ENCODE results near the gene EXOC4. TPM values are rescaled to one million over a fixed set of nuclear protein-coding genes. Genes with fewer than 3 reads are reported as not detected.

EXOC4 gene
- total and polyA plus RNA-seq, 2 of the 13 experiments (the other 11 are each of a cell fraction or from before 2014, with no cell fraction given) = 22.5 to 39.0 TPM

DNA sequence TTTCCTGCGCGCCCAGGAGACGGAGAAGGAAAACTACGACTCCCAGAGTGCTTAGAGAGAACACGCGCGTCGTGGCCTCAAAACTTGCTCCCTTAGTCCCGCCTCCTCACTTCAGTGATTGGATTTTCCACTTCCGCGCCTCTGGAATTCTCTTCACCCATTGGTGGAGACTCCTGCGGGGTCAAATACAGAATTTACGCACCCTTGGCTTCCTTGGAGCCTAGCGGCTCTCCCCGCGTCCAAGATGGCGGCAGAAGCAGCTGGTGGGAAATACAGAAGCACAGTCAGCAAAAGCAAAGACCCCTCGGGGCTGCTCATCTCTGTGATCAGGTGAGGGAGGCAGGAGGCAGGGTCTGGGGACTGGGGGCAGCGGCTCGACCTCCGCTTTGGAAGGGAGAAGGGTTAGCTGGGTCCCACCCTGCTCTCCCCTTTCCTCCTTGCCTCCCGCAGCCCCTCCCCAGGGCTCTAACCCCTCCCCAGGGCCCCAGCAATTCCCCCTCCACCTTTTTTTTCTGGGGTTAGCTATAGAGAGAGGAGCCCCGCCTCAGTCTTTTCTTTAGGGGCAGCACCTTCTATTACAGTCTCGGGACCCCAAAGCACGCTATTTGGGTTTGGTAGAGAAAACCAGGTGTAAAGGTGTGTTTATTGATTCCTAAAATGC, at the start of gene EXOC4 (continued):
- TF ChIP-seq, protein P1, sequence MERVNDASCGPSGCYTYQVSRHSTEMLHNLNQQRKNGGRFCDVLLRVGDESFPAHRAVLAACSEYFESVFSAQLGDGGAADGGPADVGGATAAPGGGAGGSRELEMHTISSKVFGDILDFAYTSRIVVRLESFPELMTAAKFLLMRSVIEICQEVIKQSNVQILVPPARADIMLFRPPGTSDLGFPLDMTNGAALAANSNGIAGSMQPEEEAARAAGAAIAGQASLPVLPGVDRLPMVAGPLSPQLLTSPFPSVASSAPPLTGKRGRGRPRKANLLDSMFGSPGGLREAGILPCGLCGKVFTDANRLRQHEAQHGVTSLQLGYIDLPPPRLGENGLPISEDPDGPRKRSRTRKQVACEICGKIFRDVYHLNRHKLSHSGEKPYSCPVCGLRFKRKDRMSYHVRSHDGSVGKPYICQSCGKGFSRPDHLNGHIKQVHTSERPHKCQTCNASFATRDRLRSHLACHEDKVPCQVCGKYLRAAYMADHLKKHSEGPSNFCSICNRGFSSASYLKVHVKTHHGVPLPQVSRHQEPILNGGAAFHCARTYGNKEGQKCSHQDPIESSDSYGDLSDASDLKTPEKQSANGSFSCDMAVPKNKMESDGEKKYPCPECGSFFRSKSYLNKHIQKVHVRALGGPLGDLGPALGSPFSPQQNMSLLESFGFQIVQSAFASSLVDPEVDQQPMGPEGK (CRISPR knock-in tag; IDR thresholded peaks at IDR 0.05) = peak; percentile 63
- TF ChIP-seq TRAFD1 (CRISPR knock-in tag; IDR thresholded peaks at IDR 0.05; ENCODE audit: borderline replicate concordance) = no peak
- no peak for TF ChIP-seq HNRNPK (IDR thresholded peaks at IDR 0.05; ENCODE audit: low read depth, low read length, poor library complexity, severe bottlenecking)
- TF ChIP-seq, protein P2, sequence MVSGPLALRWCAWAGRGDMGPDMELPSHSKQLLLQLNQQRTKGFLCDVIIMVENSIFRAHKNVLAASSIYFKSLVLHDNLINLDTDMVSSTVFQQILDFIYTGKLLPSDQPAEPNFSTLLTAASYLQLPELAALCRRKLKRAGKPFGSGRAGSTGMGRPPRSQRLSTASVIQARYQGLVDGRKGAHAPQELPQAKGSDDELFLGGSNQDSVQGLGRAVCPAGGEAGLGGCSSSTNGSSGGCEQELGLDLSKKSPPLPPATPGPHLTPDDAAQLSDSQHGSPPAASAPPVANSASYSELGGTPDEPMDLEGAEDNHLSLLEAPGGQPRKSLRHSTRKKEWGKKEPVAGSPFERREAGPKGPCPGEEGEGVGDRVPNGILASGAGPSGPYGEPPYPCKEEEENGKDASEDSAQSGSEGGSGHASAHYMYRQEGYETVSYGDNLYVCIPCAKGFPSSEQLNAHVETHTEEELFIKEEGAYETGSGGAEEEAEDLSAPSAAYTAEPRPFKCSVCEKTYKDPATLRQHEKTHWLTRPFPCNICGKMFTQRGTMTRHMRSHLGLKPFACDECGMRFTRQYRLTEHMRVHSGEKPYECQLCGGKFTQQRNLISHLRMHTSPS (CRISPR knock-in tag; IDR thresholded peaks at IDR 0.05; ENCODE audit: low read depth) = no peak
- no peak for TF ChIP-seq BRD4 (CRISPR knock-in tag; IDR thresholded peaks at IDR 0.05)
- 0 out of 2 replicates have a peak, but pooled peaks have one; percentile 41 for TF ChIP-seq ZGPAT (CRISPR knock-in tag; IDR thresholded peaks at IDR 0.05)
- TF ChIP-seq, protein P3, sequence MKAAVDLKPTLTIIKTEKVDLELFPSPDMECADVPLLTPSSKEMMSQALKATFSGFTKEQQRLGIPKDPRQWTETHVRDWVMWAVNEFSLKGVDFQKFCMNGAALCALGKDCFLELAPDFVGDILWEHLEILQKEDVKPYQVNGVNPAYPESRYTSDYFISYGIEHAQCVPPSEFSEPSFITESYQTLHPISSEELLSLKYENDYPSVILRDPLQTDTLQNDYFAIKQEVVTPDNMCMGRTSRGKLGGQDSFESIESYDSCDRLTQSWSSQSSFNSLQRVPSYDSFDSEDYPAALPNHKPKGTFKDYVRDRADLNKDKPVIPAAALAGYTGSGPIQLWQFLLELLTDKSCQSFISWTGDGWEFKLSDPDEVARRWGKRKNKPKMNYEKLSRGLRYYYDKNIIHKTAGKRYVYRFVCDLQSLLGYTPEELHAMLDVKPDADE (CRISPR knock-in tag; IDR thresholded peaks at IDR 0.05) = no peak
- TF ChIP-seq, protein P4, sequence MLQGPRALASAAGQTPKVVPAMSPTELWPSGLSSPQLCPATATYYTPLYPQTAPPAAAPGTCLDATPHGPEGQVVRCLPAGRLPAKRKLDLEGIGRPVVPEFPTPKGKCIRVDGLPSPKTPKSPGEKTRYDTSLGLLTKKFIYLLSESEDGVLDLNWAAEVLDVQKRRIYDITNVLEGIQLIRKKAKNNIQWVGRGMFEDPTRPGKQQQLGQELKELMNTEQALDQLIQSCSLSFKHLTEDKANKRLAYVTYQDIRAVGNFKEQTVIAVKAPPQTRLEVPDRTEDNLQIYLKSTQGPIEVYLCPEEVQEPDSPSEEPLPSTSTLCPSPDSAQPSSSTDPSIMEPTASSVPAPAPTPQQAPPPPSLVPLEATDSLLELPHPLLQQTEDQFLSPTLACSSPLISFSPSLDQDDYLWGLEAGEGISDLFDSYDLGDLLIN (CRISPR knock-in tag; IDR thresholded peaks at IDR 0.05; ENCODE audit: borderline replicate concordance) = no peak
- TF ChIP-seq, protein P5, sequence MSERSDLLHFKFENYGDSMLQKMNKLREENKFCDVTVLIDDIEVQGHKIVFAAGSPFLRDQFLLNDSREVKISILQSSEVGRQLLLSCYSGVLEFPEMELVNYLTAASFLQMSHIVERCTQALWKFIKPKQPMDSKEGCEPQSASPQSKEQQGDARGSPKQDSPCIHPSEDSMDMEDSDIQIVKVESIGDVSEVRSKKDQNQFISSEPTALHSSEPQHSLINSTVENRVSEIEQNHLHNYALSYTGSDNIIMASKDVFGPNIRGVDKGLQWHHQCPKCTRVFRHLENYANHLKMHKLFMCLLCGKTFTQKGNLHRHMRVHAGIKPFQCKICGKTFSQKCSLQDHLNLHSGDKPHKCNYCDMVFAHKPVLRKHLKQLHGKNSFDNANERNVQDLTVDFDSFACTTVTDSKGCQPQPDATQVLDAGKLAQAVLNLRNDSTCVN (CRISPR knock-in tag; IDR thresholded peaks at IDR 0.05; ENCODE audit: borderline replicate concordance) = no peak
- TF ChIP-seq POLR2AphosphoS2 (IDR thresholded peaks at IDR 0.05; ENCODE audit: low read depth, low read length) = no peak
- TF ChIP-seq ZFY (CRISPR knock-in tag; IDR thresholded peaks at IDR 0.05) = peak; percentile 50; the same call in 1 of the 2 replicates
- TF ChIP-seq, protein P6, sequence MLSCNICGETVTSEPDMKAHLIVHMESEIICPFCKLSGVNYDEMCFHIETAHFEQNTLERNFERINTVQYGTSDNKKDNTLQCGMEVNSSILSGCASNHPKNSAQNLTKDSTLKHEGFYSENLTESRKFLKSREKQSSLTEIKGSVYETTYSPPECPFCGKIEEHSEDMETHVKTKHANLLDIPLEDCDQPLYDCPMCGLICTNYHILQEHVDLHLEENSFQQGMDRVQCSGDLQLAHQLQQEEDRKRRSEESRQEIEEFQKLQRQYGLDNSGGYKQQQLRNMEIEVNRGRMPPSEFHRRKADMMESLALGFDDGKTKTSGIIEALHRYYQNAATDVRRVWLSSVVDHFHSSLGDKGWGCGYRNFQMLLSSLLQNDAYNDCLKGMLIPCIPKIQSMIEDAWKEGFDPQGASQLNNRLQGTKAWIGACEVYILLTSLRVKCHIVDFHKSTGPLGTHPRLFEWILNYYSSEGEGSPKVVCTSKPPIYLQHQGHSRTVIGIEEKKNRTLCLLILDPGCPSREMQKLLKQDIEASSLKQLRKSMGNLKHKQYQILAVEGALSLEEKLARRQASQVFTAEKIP (CRISPR knock-in tag; IDR thresholded peaks at IDR 0.05; ENCODE audit: borderline replicate concordance) = no peak
- no peak for TF ChIP-seq ZNF577 (CRISPR knock-in tag; IDR thresholded peaks at IDR 0.05; ENCODE audit: borderline replicate concordance, low read depth)
- TF ChIP-seq ZNF616 (CRISPR knock-in tag; IDR thresholded peaks at IDR 0.05; ENCODE audit: low read depth) = no peak
- TF ChIP-seq SMC3 (IDR thresholded peaks at IDR 0.05; ENCODE audit: low read length) = no peak

All from HepG2 (cell line).